GM19238 (cell line): ENCODE results near the gene RTL10.
"Not testable (repeated sequence)": the region's sequence is repeated elsewhere in the genome, so short reads cannot be mapped to it uniquely, and the experiment has no call there.

Experiments used
- DNase-seq: peaks from one replicate; pipeline ENCODE4 v3.0.0; 2011; ENCODE audit warnings: low spot score; ENCODE audit not compliant: insufficient read length

The RTL10 gene

DNA sequence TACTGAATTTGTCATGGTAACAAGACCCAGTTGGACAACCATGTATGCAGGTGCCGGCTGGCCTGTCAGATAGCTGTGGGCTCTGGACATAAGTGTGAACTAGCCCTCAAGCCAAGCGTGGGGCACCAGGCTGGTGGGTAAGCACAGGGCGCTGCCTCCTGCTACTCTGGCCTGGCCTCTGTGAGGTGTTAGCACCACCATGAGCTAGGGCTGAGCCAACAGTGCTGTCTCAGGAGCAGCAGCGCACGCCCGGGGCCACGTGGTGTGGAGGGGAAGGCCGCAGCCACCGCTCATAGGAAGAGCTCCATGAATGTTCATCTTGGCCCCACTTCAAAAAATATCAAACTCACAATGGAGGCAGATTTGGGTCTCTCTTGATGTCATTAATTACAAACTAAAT lies 35.3 kb upstream of the RTL10 start:
- DNase-seq: no peak

DNA sequence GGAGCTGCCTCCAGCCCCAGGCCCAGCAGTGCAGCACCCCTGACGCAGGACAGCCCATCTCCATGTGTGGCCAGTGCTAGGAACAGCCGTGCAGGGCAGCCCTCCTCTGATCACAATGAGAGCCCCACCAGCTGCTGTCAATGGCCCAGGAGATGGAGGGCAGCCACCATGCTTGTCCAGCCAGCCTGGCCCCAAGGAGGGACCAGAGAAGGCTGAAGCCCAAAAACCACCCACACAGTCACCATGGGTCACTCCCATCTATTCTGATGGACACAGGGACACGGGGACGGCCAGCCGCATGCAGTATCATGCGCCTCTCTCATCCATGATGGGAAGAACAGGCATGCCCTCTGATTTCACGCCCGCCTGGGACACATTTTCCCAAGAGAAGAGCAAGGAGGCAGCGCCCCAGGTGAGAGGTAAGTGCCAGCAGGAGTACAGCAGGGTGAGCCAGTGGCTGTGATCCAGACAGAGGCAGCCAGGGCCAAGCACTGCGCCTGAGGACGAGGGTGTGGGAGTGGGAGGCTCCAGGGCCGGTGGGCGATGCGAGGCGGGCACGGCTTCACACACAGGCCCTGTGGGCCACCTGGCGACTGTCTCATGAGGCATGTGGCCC lies 33.6 kb upstream of the RTL10 start:
- no peak for DNase-seq

DNA sequence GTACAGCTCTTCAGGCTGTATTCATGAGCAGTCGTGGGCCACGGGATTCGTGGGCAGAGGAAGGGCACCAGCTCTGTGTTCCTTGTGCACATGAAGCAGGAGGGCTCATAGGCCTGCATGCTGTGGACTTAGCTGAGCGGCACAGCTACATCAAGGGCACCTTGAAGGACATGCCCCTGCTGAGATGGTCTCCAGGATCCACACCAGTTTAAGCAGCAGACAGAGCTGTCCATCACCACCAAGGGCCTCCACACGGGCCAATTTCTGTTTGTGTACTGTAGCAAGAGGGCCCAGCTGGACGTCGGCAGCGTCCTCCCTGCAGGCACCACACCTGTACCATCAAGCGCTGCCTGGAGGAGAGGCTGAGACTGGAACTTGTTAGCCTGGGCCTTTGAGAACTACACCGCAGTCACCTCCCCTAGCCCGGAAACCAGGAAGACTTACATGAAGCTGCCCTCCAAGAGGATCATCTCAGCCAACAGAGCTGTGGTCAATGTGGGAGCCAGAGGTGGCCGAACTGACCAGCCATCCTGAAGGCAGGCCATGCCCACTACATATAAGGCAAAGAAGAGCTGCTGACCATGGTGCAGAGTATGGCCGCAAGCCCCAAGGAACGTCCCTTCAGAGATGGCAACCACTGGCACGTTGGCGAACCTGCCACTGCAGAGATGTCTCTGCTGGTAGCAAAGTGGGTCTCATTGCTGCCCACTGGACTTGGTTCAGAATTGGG lies 32.7 kb upstream of the RTL10 start:
- no peak for DNase-seq

DNA sequence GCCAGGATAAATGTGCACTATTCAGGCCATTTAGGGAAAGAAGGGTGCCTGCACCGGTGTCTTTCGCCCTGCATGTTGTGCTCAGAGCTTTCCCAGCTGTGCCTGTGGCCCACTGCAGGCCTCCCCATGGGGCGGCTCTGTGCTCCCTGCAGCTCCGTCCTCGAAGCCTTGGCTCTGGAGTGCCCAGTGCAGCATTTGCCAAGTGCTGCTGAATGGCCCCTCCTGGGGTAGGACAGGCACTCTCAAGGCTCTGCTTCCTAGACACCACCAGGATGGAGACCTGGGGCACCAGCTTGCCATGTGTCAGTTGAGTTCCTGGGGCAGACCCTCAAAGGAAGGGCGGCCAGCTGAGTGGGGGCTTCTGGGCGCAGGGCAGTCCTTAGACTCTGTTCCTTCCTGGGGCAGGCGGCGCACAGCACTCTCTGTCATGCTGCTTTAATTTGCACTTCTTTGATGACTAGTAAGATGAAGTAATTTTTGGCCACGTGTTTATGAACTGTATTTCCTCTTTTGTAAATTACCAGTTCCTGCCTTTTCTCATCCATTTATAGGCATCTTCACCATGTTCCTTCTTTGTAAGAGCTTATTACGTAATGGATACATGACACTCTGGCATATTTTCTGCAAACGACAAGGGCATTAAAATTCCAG lies 32.1 kb upstream of the RTL10 start:
- no peak for DNase-seq

DNA sequence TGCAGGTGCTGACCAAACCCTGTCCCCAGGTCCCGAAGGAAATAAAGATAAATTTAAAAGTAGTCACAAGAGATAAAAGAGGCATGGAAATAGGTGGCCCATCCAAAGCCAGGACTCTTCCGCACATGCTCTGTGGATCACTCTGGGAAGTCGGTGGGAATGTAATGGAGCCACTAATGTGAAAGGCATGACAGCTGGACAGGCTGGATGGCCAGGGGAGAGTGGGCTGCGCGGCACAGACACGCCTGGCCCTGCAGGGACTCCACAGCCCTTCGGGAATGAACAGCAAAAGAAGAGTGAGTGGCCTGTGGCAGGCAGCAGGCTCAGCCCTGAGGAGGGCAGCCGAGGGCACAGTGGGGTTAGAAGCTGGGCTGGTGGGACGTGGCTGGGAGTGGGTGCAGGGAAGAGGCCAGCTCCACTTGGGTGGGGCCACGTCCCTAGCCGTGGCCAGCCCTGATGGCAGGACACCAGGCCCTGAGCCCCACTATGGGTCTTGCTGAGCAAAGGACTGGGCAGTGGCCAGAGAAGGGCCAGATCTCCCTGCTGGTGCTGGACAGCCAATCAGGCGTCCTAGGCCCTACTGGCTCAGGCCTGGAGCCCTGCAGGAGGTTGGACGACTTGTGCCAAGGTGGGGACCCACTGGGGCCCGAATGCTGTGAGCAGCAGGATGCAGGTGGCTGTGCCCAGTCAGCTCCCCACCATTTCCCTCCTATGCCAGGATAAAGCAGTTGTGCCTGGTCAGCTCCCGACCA lies 31.3 kb upstream of the RTL10 start:
- DNase-seq: no peak

DNA sequence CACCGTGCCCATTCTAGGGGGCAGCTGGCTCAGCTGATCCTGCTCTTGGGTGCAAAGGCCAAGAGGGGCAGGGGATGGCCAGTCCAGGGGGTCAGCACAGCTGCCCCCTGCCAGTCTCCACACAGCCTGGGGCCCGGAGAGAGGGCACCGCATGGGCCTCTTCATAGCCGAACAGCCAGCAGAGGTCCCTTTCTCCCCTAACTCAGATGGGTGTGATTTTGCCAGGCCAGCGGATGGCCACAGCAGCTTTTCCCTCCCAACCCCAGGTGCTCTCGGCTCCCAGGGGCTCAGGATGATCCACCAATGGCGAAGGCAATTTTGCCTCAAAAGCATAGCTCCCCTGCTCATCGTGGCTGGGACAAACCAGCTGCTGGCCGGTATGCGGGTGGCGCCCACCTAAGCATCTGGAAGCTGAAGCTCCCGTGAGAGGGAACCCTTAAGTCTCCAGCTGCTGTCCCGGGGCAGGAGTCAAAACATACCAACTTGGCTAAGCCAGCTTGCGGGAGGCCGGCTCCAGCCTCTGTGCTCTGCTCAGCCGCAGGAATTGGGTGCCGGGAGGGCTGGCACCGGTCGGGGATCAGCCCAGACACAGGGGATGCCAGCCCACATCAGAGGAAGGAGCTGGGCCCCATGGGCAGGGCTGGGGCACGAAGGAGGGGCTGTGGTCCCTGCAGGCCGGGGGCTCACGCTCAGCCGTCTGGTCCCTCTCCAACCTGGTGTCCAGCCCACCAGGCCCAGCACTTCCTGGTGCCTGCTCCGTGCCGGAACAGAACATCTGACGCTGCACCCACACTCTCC lies 30.5 kb upstream of the RTL10 start:
- DNase-seq: no peak

DNA sequence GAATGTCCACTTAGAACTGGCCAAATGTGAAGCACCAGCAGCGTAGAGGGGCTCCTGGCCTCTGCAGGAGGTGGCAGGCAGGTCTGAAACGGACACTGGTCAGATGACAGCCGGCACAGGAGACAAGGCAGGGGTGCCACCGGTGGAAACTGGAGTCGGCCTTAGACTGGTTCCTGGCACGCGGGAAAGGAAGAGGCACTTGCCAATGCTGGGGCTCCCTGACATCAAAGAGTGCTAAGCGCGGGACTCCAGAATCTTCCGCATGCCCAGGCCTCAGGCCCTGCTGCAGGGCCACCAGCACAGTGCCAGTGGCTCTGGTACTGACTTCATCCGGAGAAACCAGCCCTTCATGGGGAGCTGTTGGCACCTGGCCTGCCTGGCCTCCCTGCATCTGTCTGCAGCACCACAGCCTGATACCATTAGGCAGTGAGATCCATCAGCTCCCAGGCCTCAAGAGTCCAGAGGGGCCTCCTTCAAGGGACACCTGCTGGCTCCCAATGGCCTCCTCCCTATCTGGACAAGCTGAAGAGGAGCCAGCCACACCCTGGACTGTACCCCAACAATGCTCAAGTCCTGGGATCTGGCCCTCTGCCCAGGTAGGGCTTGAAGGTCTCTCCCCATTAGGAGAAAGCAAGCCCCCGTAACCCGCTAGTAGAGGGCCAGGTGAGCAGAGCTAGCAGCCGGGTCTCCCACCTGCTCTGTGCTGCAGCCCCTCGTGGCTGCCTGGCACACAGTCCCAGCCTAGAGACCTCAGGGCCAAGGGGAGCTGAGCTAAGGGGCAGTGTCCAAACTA lies 29.7 kb upstream of the RTL10 start:
- DNase-seq: no peak

DNA sequence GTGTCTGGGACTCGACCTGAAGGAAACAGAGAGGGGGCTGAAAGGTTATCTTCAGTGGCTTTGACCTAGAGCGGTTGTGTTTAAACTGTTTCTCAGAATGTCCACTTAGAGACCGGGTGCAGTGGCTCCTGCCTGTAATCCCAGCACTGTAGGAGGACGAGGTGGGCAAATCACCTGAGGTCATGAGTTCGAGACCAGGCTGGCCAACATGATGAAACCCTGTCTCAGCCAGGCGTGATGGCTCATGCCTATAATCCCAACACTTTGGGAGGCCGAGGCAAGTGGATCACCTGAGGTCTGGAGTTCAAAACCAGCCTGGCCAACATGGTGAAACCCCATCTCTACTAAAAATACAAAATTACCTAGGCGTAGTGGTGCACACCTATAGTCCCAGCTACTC lies 28.8 kb upstream of the RTL10 start:
- DNase-seq: not testable (repeated sequence)

DNA sequence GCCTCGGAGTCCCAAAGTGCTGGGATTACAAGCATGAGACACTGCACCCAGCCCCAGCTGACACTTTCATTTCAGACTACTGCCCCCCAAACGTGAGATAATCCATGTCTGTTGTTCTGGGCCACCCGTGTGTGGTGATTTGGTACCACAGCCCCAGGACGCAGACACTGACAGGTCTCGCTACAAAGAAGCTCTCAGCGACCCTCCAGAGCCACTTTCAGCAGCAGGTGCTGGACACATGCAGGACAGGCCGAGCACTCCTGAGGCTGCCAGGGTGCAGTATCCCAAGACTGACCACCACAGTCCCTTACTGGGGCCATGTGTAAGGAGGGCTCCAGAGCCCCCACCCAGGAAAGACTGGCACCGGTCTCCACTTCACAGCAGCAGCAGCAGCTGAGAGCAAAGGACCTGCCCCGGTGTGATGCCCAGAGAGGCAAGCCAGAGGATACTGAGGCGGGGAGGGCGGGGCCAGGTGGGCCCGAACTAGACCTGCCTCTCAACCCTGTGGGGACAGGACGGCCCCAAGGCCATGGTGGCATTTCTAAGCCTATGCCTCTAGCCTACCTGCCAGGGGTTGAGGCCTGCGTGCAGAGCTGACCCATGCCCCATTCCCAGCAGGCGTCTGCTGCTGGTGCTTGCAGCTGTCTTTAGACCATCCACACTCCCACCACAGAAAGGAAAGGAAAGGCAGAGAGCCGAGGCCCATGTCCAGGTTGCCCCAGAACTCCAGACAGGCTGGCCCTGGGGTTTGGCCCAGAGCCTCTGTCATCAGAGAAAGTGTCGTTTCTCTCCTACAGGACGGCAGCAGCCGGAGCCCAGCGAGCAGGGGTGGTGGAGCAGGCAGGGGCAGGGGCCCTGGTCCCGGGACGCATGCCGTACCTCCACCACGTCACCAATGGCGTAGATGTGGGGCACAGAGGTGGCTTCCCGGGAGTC lies 28.0 kb upstream of the RTL10 start:
- no peak for DNase-seq

DNA sequence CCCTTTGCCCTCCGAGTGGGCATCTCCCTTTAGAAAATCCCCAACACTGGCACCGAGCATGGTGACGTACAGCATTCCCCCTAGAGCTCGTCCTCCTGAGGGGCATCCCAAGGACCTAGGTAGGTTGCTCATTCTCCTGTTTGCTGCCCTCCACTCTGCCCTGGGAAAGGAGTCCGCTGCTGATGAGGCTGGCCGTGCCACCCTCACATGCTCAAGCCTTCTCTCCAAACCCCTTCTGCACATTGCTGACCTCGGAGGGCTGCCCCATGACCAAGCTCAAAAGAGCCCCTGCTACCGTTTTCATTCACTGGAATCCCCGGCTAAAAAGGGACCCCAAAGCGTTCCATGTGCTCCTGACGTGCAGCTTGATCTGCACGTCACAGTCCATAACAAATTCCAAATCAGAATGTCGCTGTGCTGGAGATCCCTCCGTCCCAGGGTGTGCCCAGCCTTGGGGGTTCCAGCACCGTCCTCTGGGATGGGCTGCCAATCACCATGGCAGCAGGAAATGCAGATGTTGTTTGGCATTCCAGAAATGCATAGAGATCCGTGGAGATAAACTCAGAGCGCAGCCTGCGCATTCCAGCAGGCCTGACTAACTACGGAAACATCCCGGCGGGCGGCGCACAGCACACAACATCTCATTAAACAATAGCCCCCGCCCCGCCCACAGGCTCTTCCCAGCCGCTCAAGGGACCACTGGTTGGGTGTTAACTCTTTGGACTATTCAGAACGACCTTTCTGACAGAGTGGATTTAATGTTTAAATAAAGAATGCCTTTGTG lies 26.3 kb upstream of the RTL10 start:
- DNase-seq: no peak

DNA sequence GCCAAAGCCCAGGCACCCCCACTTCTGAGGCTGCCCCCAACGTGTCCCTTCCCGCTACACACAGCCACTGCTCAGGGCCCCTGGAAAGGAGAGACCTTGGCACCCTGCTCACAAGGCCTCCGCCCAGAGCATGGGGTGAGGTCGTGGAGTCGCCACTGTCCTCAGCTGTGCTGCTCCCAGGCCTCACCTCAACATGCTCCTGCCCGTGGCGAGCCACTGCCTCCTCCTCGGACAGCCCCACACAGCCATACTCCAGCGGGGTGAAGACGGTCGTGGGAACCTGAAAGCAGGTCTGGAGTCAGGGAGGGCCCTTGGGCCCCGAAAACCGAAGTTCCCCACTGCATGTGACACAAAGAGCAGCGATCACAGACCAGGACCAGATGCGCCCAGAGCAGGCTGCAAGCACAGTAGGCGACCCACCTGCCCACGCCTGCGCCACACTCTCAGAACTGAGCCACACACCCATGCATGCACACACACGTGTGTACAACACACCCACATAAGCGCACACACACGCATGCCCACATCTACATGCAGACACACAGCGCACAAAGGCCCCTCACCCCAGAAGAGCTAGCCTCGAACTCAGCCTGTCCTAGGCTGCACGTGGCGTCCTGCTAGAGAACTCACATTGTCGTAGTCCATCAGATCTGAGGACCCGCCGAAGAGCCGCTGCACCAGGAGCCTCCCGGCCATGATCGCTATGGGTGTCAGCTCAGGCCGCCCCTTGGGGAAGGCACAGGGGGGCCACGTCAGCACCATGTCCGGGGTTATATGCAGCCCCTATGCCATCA lies 25.5 kb upstream of the RTL10 start:
- no peak for DNase-seq

DNA sequence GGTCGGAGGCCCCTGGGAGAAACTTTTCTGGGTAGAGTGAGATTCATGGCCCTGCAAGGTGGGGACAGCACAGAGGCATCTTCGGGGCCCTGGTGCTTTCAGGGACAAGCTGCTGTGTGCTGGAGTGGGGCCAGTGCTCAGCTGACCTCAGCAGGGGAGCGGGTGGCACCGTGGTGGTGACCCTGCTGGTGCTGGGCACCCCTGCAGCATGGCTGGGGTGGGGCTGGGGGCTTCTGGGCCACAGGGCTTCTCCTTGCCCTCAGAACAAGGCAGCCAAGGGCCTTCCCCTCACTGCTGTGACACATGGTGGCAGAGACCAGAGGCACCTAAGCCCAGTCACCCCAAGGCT lies 24.9 kb upstream of the RTL10 start:
- no peak for DNase-seq

DNA sequence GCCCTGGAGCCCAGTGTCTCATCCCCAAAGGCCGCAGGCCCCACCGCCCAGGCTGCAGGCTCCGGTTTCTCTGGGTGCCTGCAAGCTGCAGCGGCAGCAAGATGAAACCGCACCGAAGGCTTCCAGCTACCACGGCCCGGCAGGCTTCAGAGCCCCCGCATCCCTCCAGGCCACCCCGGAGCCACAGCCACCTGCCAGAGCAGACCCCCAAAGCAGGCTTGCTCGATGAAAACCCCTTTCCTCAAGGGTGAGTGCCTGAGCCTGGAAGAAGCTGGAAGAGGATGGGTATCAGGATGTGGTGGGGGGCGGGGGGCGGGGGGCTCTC lies 24.5 kb upstream of the RTL10 start:
- no peak for DNase-seq

DNA sequence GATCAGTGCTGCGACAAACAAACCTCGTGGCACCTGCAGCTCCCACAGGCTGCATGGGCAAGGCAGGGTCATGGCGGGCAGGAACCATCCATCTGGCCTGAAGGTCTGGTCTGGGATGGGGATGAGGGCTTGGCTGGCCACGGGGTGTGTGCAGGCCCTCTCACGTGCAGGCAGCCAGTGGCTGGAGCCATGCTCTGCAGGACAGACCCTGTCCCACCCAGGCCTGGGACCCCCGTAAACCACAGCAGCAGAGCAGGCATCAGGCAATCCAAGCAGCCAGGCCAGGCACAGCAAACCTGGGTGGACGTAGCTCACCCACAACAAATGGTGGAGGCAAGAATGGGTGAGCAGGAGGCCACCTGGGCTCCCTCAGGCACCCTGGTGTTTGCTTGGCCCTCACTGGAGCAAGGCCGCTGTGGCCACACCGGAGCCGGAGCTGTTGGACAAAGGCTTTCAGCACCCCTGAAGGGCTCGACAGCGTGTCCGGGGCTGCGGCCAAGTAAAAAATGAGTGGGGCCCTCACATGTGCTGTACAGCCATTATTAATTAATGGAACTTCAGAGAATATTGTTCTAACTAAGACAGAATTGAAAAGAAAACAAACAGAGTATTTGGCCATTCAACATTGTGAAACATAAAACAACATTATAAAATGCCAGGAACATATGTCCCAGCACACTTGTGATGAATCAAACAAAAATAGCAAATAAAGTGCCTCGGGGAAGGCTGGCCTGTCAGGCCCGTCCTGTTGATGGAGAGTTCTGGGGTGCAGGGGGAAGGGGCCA lies 24.0 kb upstream of the RTL10 start:
- DNase-seq: no peak

DNA sequence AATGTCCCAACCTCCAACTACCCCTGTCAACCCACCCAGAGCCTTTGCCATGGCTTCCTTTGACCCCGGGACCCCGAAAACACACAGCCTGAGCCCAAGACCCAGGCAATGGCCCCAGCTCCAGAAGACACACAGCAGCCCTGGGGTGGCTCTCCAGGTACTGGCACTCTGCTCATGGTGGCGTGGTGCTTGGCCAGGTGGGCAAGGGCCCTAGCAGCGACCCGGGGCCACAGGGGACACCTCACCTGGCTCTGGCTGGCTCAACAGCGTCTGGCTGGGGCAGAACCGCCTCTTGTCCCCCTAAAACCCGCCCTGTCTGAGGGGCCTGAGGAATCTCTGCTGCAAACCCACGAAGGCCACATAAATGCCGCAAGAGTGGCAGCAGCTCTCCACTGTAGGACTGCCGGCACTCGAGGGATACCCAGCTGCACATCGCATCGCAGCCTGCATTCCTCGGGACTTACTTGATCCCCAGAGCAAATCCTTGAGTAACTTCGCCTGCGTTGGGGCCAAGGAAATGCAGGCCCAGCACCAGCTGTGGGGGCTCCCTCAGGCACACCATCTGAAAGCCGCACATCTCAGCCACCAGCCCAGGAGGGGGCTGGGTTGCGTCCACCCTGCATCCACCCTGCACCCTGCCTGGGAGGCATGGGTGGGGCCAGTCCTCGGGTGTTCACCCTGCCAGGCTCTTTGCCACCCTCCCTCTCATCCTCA lies 23.1 kb upstream of the RTL10 start:
- no peak for DNase-seq

DNA sequence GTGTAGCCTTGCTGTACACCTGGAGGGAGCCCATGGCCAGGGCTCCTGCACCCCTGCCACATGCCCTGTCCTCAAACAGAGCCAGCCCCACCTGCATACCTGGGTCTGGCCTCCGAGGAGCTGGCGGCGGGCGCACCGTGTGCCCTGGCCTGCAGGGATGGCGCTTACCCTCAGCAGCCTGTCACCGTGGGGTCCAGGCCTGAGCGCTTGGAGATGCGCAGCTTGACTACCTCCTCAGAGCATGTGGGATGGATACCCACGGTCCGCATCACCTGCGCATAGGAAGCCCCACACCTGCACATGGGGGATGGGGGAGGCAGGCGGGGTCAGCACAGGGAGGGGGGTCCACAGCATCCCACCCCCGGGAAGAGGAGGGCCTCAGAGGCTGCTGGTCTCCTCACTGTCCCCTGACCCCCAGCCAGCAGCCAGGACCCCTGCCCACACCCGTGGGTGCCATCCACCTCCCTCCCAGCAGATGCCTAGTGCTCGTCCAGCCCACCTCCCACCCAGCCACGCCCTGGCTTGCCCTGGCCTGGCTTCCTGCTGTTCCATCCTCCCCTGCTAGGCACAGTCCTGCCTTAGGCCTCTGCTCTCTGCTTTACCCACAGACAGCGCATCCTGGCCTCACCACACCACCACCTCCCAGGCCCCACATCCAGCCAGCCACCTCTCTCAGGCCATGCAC lies 22.4 kb upstream of the RTL10 start:
- no peak for DNase-seq
